DND-41 (cell line): Measurements from ENCODE around the gene STH.
"Not testable (repeated sequence)": the region's sequence is repeated elsewhere in the genome, so short reads cannot be mapped to it uniquely, and the experiment has no call there.

ENCODE experiments used
- ATAC-seq: fragments of 200-7000 bp; cut with Tn5 transposase; 3 replicates; pipeline ENCODE4 v1.9.1; 2021; ENCODE audit warnings: low read depth; ENCODE audit not compliant: insufficient read depth
- DNase-seq: peaks from one replicate; pipeline ENCODE4 v3.0.0-alpha.2; 2020
- H2AFZ ChIP-seq: 2 replicates; pipeline ENCODE4 v1.6.0; 2012; ENCODE audit warnings: low read depth, low read length
- H3K27ac ChIP-seq: 2 replicates; pipeline ENCODE4 v1.5.1; 2012; ENCODE audit warnings: low read length, inconsistent platforms
- H3K27me3 ChIP-seq: fragments of 200-600 bp; sonication (generic); 2 replicates; pipeline ENCODE4 v1.6.0; 2012; ENCODE audit warnings: low read length, mild to moderate bottlenecking, inconsistent platforms; ENCODE audit not compliant: insufficient read depth, poor library complexity
- H3K36me3 ChIP-seq: 2 replicates; pipeline ENCODE4 v1.5.1; 2012; ENCODE audit warnings: low read length, inconsistent platforms; ENCODE audit not compliant: insufficient read depth
- H3K4me1 ChIP-seq: 2 replicates; pipeline ENCODE4 v1.5.1; 2012; ENCODE audit warnings: mild to moderate bottlenecking, low read length; ENCODE audit not compliant: insufficient read depth
- H3K4me2 ChIP-seq: 2 replicates; pipeline ENCODE4 v1.6.0; 2012; ENCODE audit warnings: mild to moderate bottlenecking, moderate library complexity, low read length, inconsistent platforms; ENCODE audit not compliant: insufficient read depth
- H3K4me3 ChIP-seq, 2 experiments: fragments of 200-600 bp in 1 of 2; shearing (Covaris generic) in 1 of 2; 2 replicates each; pipeline ENCODE4 v1.5.1; 2012 to 2016; ENCODE audit warnings: inconsistent platforms in 2 of 2, low read length in 2 of 2, mild to moderate bottlenecking in 2 of 2, low read depth in 1 of 2, moderate library complexity in 1 of 2
- H3K79me2 ChIP-seq: 2 replicates; pipeline ENCODE4 v1.6.0; 2012; ENCODE audit warnings: low read length, inconsistent platforms; ENCODE audit not compliant: insufficient read depth
- H3K9ac ChIP-seq: 2 replicates; pipeline ENCODE4 v1.6.0; 2012; ENCODE audit warnings: low read depth, mild to moderate bottlenecking, inconsistent platforms, low read length, moderate library complexity
- H3K9me3 ChIP-seq: 2 replicates; pipeline ENCODE4 v1.5.1; 2012; ENCODE audit warnings: low read length, moderate library complexity, mild to moderate bottlenecking, inconsistent platforms; ENCODE audit not compliant: insufficient read depth, severe bottlenecking
- H4K20me1 ChIP-seq: 2 replicates; pipeline ENCODE4 v1.6.0; 2012; ENCODE audit warnings: low read length; ENCODE audit not compliant: insufficient read depth
- EZH2 ChIP-seq: IDR thresholded peaks from 3 replicates; pipeline ENCODE4 v1.6.1; 2012; ENCODE audit warnings: borderline replicate concordance, low read depth, mild to moderate bottlenecking, moderate library complexity, low read length, inconsistent platforms; ENCODE audit not compliant: severe bottlenecking
- TF ChIP-seq, protein P1 (sequence below): IDR thresholded peaks from 2 replicates; pipeline ENCODE4 v1.5.1; 2012; ENCODE audit warnings: borderline replicate concordance, low read length, moderate library complexity, mild to moderate bottlenecking; ENCODE audit not compliant: poor library complexity, severe bottlenecking; ENCODE audit errors: extremely low read depth

The STH gene

DNA sequence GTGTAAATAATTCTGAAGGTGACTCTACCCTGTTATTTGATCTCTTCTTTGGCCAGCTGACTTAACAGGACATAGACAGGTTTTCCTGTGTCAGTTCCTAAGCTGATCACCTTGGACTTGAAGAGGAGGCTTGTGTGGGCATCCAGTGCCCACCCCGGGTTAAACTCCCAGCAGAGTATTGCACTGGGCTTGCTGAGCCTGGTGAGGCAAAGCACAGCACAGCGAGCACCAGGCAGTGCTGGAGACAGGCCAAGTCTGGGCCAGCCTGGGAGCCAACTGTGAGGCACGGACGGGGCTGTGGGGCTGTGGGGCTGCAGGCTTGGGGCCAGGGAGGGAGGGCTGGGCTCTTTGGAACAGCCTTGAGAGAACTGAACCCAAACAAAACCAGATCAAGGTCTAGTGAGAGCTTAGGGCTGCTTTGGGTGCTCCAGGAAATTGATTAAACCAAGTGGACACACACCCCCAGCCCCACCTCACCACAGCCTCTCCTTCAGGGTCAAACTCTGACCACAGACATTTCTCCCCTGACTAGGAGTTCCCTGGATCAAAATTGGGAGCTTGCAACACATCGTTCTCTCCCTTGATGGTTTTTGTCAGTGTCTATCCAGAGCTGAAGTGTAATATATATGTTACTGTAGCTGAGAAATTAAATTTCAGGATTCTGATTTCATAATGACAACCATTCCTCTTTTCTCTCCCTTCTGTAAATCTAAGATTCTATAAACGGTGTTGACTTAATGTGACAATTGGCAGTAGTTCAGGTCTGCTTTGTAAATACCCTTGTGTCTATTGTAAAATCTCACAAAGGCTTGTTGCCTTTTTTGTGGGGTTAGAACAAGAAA lies 5.1 kb downstream of the STH start:
- Histone ChIP-seq H4K20me1 (no peaks in the 10 kb centered on the region), H3K4me1 (no peaks in the 10 kb centered on the region), H3K27ac (no peak overlapping the region), H3K9ac (no peak overlapping the region), H3K4me2 (no peak overlapping the region), H3K9me3 (no peaks in the 10 kb centered on the region), H3K4me3 (no peak overlapping the region), H3K79me2 (no peaks in the 10 kb centered on the region), H3K36me3 (no peaks in the 10 kb centered on the region), H2AFZ (no peak overlapping the region), H3K27me3 (no peaks in the 10 kb centered on the region)
- no peak for DNase-seq
- TF ChIP-seq, protein P1, sequence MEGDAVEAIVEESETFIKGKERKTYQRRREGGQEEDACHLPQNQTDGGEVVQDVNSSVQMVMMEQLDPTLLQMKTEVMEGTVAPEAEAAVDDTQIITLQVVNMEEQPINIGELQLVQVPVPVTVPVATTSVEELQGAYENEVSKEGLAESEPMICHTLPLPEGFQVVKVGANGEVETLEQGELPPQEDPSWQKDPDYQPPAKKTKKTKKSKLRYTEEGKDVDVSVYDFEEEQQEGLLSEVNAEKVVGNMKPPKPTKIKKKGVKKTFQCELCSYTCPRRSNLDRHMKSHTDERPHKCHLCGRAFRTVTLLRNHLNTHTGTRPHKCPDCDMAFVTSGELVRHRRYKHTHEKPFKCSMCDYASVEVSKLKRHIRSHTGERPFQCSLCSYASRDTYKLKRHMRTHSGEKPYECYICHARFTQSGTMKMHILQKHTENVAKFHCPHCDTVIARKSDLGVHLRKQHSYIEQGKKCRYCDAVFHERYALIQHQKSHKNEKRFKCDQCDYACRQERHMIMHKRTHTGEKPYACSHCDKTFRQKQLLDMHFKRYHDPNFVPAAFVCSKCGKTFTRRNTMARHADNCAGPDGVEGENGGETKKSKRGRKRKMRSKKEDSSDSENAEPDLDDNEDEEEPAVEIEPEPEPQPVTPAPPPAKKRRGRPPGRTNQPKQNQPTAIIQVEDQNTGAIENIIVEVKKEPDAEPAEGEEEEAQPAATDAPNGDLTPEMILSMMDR = no peak
- no peak for TF ChIP-seq EZH2
- ATAC-seq = no peak

DNA sequence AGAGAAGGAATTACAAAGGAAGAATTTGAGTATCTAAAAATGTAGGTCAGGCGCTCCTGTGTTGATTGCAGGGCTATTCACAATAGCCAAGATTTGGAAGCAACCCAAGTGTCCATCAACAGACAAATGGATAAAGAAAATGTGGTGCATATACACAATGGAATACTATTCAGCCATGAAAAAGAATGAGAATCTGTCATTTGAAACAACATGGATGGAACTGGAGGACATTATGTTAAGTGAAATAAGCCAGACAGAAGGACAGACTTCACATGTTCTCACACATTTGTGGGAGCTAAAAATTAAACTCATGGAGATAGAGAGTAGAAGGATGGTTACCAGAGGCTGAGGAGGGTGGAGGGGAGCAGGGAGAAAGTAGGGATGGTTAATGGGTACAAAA lies 7.0 kb downstream of the STH start:
- H3K4me2 ChIP-seq, H4K20me1 ChIP-seq, H3K27ac ChIP-seq, ATAC-seq, H3K79me2 ChIP-seq, H3K9me3 ChIP-seq, DNase-seq, H3K4me3 ChIP-seq, H3K27me3 ChIP-seq, H3K9ac ChIP-seq, H3K36me3 ChIP-seq, H3K4me1 ChIP-seq, H2AFZ ChIP-seq: not testable (repeated sequence)

DNA sequence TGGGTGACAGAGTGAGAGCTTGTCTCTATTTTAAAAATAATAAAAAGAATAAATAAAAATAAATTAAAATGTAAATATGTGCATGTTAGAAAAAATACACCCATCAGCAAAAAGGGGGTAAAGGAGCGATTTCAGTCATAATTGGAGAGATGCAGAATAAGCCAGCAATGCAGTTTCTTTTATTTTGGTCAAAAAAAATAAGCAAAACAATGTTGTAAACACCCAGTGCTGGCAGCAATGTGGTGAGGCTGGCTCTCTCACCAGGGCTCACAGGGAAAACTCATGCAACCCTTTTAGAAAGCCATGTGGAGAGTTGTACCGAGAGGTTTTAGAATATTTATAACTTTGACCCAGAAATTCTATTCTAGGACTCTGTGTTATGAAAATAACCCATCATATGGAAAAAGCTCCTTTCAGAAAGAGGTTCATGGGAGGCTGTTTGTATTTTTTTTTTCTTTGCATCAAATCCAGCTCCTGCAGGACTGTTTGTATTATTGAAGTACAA lies 8.5 kb downstream of the STH start:
- no peaks in the 10 kb centered on the region; the same call in 1 of the 2 replicates for H4K20me1 ChIP-seq
- ATAC-seq (no peak), DNase-seq (no peak)
- H3K36me3 ChIP-seq = no peaks in the 10 kb centered on the region
- H3K4me1 ChIP-seq = no peaks in the 10 kb centered on the region
- H3K4me3 ChIP-seq = no peak overlapping the region
- no peak overlapping the region for H3K4me2 ChIP-seq
- no peak overlapping the region for H3K27ac ChIP-seq
- H3K9ac ChIP-seq = no peak overlapping the region
- no peaks in the 10 kb centered on the region for H3K9me3 ChIP-seq
- no peak overlapping the region for H2AFZ ChIP-seq
- H3K79me2 ChIP-seq = no peaks in the 10 kb centered on the region
- TF ChIP-seq, protein P1 = no peak
- no peak for TF ChIP-seq EZH2
- no peaks in the 10 kb centered on the region for H3K27me3 ChIP-seq

DNA sequence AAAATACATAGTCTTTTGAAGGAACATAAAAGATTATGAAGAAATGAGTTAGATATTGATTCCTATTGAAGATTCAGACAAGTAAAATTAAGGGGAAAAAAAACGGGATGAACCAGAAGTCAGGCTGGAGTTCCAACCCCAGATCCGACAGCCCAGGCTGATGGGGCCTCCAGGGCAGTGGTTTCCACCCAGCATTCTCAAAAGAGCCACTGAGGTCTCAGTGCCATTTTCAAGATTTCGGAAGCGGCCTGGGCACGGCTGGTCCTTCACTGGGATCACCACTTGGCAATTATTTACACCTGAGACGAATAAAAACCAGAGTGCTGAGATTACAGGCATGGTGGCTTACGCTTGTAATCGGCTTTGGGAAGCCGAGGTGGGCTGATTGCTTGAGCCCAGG lies 9.5 kb downstream of the STH start:
- Histone ChIP-seq H3K4me3 (no peak overlapping the region), H3K9ac (no peak overlapping the region), H3K36me3 (no peaks in the 10 kb centered on the region), H3K9me3 (no peaks in the 10 kb centered on the region), H3K79me2 (no peaks in the 10 kb centered on the region), H3K4me1 (no peaks in the 10 kb centered on the region), H2AFZ (no peak overlapping the region), H3K4me2 (no peak overlapping the region), H3K27ac (no peak overlapping the region), H3K27me3 (no peaks in the 10 kb centered on the region), H4K20me1 (peaks cover 3% of the 10 kb centered on the region; the same call in 1 of the 2 replicates)
- TF ChIP-seq EZH2 = no peak
- no peak for ATAC-seq
- DNase-seq = no peak
